ENCODE measurements around the gene C1QA.

C1QA gene

GRCh38 chr1:22637907-22638445 lies 1.5 kb downstream of the C1QA start:
- H3K4me3 ChIP-seq (ENCODE audit: low read length) = no peak overlapping the region
- DNase-seq (ENCODE audit: low read depth) = no peak
- TF ChIP-seq, protein P1, sequence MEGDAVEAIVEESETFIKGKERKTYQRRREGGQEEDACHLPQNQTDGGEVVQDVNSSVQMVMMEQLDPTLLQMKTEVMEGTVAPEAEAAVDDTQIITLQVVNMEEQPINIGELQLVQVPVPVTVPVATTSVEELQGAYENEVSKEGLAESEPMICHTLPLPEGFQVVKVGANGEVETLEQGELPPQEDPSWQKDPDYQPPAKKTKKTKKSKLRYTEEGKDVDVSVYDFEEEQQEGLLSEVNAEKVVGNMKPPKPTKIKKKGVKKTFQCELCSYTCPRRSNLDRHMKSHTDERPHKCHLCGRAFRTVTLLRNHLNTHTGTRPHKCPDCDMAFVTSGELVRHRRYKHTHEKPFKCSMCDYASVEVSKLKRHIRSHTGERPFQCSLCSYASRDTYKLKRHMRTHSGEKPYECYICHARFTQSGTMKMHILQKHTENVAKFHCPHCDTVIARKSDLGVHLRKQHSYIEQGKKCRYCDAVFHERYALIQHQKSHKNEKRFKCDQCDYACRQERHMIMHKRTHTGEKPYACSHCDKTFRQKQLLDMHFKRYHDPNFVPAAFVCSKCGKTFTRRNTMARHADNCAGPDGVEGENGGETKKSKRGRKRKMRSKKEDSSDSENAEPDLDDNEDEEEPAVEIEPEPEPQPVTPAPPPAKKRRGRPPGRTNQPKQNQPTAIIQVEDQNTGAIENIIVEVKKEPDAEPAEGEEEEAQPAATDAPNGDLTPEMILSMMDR (IDR thresholded peaks at IDR 0.05; ENCODE audit: insufficient read depth, low read depth, low read length, missing control alignments) = no peak

GRCh38 chr1:22638476-22639234 lies 2.2 kb downstream of the C1QA start:
- TF ChIP-seq, protein P1 (IDR thresholded peaks at IDR 0.05; ENCODE audit: insufficient read depth, low read depth, low read length, missing control alignments) = no peak
- no peak overlapping the region for H3K4me3 ChIP-seq (ENCODE audit: low read length)
- DNase-seq (ENCODE audit: low read depth) = no peak

DNA sequence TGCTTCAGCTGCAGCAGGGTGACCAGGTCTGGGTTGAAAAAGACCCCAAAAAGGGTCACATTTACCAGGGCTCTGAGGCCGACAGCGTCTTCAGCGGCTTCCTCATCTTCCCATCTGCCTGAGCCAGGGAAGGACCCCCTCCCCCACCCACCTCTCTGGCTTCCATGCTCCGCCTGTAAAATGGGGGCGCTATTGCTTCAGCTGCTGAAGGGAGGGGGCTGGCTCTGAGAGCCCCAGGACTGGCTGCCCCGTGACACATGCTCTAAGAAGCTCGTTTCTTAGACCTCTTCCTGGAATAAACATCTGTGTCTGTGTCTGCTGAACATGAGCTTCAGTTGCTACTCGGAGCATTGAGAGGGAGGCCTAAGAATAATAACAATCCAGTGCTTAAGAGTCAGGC lies 2.9 kb downstream of the C1QA start:
- H3K4me3 ChIP-seq (ENCODE audit: low read length) = no peak overlapping the region
- TF ChIP-seq, protein P1 (IDR thresholded peaks at IDR 0.05; ENCODE audit: insufficient read depth, low read depth, low read length, missing control alignments) = no peak
- peak; percentile 14 for DNase-seq (ENCODE audit: low read depth)

DNA sequence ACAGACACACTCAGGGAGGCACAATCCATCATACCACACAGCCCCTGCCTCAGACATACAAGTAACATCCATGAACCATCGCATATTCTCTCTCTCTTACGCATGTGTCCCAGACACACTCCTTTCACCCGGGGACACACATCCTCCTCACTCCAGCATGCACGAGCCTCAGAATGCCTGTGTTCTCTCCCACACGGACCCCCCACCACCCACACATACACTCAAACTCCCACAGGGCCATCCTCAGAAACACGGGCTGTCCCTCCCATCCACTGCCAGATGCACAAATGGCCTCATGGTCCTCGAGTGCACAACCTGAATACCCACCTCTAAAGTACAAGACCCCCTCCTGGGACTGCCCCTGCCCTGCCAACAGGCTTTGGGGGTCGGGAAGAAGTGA lies 4.8 kb downstream of the C1QA start:
- no peak overlapping the region for H3K4me3 ChIP-seq (ENCODE audit: low read length)
- no peak for DNase-seq (ENCODE audit: low read depth)
- TF ChIP-seq, protein P1 (IDR thresholded peaks at IDR 0.05; ENCODE audit: insufficient read depth, low read depth, low read length, missing control alignments) = no peak

GRCh38 chr1:22641906-22642636 lies 5.6 kb downstream of the C1QA start:
- TF ChIP-seq, protein P1 (IDR thresholded peaks at IDR 0.05; ENCODE audit: insufficient read depth, low read depth, low read length, missing control alignments) = peak; percentile 86

DNA sequence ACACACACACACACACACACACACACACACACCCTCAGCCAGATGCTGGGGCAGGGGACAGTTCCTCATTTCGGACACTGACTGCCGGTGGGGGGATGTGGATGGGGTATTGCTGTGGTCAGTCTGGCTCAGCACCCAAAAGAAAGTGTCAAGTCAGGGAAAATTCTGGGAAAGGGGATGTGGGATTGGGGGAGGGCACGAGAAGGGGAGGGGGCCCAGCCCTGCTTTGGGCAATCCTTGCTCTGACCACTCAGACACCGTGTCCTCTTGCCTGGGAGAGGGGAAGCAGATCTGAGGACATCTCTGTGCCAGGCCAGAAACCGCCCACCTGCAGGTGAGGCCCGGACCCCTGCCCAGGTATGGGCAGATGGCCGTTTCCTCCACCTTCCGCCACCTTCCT lies 7.0 kb downstream of the C1QA start, which contains the start of gene C1QC:
TSS of gene C1QC (plus strand) at position 253 of the 400 bp plus-strand sequence. CDS start 391 bp downstream, outside the sequence.
- DNase-seq (ENCODE audit: low read depth) = no peak
- H3K4me3 ChIP-seq (ENCODE audit: low read length) = no peak within 1 kb of the TSS
- TF ChIP-seq, protein P1 (IDR thresholded peaks at IDR 0.05; ENCODE audit: insufficient read depth, low read depth, low read length, missing control alignments) = no peak

More at GRCh38 chr1:22641906-22642636, 5.6 kb downstream of the C1QA start:
- peak; percentile 50 for DNase-seq (ENCODE audit: low read depth)
- H3K4me3 ChIP-seq (ENCODE audit: low read length) = no peak overlapping the region
